Activated CD4-positive, alpha-beta T cell treated with anti-CD3 and anti-CD28 coated beads, Interleukin-2, amount 50 U/mL, for 1 hour (primary cell): Measurements from ENCODE around the gene PLEKHB2.
A peak's percentile ranks its signal among the peaks of the same experiment; 100 is the strongest.
"Not testable (repeated sequence)": the region's sequence is repeated elsewhere in the genome, so short reads cannot be mapped to it uniquely, and the experiment has no call there.

Source experiments
- DNase-seq: peaks from one replicate; pipeline ENCODE4 v3.0.0-alpha.2; 2020

Gene PLEKHB2

DNA sequence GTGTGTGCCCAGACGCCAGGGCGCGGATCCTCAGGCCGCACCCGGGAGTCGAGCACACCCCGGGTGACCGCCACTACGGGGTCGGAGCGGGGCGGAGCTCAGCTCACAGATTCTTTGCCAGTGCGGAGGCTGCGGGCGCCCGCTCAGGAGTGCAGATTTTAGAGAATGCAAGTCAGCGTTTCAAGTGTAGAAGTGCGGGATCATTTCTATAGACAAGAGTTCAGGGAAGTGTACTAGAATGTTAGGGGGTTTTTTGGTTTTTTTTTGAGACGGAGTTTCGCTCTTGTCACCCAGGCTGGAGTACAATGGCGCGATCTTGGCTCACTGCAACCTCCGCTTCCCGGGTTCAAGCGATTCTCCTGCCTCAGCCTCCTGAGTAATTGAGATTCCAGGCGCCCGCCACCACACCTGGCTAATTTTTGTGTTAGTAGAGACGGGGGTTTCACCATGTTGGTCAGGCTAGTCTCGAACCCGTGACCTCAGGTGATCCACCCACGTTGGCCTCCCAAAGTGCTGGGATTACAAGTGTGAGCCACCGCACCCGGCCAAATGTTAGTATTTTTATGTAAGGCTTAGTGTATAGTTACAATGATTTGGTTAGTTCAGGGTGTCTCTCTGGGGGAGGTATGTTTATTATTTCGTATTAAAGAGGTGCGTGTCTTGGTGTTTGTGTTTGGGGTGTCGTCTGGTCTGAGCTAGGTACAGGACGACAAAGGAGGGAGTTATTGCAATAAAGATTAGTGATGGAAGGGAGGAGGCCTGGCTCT lies 11.3 kb upstream of the PLEKHB2 start:
- DNase-seq: no peak

DNA sequence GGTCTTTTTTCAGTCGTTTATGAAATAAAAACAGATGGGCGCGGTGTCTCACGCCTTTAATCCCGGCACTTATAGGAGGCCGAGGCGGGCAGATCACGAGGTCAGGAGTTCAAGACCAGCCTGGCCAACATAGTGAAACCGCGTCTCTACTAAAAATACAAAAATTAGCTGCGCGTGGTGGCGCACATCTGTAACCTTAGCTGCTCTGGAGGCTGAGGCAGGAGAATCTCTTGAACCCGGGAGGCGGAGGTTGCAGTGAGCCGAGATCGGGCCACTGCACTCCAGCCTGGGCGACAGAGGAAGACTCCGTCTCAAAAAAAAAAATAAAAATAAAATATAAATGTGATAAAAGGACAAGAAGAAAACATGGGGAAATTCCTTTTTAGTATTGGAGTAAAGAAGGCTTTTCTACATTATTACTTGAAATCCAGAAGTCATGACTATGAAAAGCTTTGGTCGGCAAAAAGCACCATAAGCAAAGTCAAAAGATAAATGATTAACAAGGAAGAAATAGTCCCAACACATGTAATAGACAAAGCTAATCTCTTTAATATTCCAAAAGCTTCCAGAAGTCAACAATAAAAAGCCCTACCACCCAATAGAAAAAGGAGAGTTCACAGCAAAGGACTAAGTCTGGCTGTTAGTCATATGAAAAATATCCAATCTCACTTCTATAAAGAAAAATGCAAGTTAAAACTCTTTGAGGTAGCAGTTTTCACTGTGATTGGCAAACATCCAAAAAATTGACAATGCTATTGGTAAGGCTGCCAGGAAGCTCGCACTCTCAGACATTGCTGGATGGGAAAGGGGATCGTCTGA lies 10.5 kb upstream of the PLEKHB2 start:
- no peak for DNase-seq

DNA sequence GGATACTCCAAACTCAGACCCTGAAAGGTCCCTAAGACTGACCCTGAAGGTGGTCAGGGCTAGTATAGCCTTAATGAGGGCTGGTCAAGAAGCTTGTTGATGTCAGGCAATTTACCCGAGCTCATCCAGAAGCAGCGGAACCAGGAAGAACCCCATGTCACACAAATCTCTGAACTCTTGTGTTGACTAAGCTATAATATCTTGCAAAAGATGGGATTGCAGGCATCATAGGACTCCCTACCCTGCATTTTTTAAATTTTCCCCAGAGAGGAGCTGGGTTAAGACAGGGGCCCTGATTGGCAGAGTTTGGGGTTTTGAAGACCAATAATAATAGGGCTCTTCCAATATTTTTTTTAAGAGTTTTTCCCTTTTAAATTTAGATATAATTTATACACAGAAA lies 2.0 kb upstream of the PLEKHB2 start:
- no peak for DNase-seq

GRCh38 chr2:131104487-131105155 lies 515 bp upstream of the PLEKHB2 start:
- peak; percentile 45 for DNase-seq

DNA sequence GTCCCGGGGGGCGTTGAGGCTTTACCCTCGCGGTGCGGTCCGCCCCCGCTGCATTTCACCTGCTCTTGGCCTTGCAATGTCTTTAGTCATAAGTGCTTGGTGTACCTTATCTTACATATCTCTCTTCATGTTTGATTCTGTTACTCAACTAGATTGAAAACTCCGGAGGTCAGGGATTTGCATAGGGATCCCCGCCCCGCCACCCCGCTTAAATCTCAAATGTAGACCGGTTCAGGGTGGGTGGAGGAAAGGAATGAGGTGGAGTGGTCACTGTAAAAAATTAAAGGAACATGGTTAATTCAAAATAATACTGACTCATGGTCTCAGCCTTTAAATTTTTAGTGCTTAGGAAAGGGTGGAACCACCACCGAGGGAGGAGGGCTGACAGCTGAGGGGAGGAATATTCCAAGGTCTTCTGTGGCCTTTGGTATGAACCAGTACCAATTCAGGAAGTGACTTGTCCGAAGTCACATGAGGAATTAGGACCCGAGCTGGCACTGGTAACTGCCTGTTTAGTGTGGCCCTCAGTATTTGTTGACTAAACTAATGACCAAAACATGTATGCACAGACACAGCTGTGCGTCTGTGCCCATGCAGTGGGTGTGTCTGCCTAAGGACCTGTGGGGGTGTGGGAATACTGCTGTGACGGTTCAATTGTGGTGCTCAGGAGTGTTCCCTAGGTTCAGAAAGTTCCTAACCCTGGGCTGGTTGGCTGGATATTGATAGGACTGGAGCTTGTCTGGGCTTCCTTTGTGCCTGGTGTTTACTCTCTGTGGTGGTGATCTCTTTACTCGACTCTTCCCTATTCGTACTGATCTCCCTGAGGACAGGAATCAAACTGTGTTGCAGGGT lies 1.0 kb downstream of the PLEKHB2 start:
- DNase-seq: peak; percentile 20

GRCh38 chr2:131112529-131112928 lies 7.4 kb downstream of the PLEKHB2 start:
- no peak for DNase-seq

- DNase-seq: no peak
These were observed 8.6 kb downstream of the PLEKHB2 start for GRCh38 chr2:131113566-131114227.

- DNase-seq: not testable (repeated sequence)
These were observed 9.8 kb downstream of the PLEKHB2 start for GRCh38 chr2:131114950-131115349.

- no peak for DNase-seq
These were observed 10.6 kb downstream of the PLEKHB2 start for GRCh38 chr2:131115752-131116151.

DNA sequence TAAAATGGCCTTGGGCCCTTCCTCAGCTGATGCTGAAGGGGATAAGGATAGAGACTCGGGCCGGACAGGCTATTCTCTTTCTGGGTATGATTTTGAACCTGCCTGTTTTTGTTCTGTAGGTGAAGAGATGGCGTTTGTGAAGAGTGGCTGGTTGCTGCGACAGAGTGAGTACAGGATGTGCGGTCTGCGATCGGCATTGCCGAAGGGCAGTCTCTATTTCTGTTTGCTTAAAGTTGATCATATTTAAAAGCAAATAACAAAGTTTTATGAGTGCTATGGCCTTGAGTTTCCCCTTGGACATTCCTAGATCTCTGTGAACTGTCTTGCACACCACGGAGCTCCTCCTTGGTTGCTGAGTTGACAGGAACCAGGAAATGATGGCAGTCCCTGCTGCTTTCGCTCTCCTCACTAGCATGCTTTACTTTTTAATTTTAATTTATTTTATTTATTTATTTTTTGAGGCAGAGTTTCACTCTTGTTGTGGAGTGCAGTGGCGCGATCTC lies 15.7 kb downstream of the PLEKHB2 start:
- DNase-seq: no peak

DNA sequence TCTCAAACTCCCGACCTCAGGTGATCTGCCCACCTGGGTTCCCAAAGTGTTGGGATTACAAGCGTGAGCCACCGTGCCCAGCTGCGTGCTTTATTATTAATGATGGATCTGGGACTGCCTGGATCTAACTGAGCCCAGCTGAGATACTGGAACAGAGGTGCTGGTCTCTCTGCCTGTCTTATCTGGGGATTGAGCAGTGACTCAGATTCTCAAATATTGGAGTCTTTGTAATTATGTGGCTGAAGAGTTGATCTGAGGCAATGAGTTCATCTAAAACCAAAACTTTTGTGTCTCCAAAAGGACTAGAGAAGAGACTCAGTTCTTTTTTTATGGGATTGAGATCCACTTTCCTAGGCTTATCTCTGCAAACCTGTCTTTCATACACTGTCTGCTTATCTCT lies 16.3 kb downstream of the PLEKHB2 start:
- no peak for DNase-seq

DNA sequence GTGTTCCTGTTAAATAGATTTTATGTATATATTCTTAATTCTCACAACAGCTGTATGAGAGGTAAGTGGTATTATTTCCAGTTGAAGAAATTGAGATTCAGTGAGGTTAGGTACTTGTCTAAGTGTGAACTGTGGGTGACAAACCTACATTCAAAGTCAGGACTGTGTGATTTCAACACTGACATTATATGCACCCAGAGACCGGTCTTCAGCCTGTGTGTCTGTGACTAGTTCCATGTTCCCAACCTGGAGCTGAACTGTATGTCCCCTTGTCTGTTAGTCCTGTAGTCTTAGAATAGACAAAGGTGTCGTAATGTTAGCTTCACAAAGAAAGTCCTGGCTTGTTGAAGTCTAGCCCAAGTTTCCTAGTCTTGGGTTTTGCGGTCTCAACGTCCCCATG lies 17.4 kb downstream of the PLEKHB2 start:
- no peak for DNase-seq

DNA sequence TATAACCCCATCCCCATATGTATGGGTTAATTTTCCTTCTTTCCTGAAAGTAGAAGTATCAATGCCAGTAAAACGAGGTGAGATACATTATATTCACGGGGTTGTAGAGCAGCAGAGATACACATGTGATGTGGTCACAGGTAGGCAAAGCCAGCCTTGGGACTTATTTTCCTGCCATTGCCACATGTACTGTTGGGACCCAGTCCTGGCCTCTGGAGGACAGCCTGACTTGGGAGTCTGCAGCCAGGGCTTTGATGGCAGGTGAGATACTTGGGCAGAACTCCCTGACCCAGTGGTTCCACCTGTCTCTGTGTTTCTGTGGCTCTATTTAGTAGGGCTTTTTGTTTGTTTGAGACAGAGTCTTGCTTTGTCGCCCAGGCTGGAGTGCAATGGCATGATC lies 18.1 kb downstream of the PLEKHB2 start:
- DNase-seq: no peak

- DNase-seq: no peak
These were observed 20.1 kb downstream of the PLEKHB2 start for GRCh38 chr2:131125195-131125757.

- DNase-seq: no peak
These were observed 21.3 kb downstream of the PLEKHB2 start for GRCh38 chr2:131126436-131126835.

- DNase-seq: no peak
These were observed 21.9 kb downstream of the PLEKHB2 start for GRCh38 chr2:131127076-131127475.

- no peak for DNase-seq
These were observed 22.8 kb downstream of the PLEKHB2 start for GRCh38 chr2:131127981-131128380.

DNA sequence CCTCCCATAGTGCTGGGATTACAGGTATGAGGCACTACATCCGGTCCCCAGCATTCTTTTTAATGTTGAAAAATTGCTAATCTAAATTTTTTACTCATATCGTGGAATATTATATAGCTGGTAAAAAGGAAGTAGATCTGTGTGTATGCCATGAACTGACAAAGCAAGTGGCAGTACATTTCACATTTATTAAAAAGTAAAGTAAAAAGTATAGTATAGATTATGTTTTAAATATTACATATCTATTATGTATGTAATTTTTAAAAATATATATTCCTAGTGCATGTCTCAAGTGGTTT lies 25.1 kb downstream of the PLEKHB2 start:
- no peak for DNase-seq

- DNase-seq: no peak
These were observed 27.6 kb downstream of the PLEKHB2 start for GRCh38 chr2:131132729-131133128.

GRCh38 chr2:131140581-131140980 lies 35.4 kb downstream of the PLEKHB2 start:
- DNase-seq: no peak

DNA sequence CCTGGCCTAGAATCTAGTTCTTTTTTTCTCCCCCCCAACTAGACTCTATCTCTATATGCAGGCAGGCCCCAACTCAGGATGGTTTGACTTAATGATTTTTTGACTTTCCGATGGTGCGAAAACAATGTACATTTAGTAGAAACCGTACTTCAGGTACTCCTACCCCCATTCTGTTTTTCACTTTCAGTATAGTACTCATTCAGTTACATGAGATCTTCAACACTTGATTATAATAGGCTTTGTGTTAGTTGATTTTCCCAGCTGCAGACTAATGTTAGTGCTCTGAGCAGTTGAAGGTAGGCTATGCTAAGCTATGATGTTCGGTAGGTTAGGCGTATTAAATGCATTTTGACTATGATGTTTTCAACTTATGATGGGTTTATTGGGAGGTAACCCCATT lies 37.7 kb downstream of the PLEKHB2 start:
- DNase-seq: no peak

- DNase-seq: no peak
These were observed 38.7 kb downstream of the PLEKHB2 start for GRCh38 chr2:131143803-131144202.
